RWPE2 (cell line): Measurements from ENCODE around the gene PAQR5.
"Not testable (repeated sequence)": the region's sequence is repeated elsewhere in the genome, so short reads cannot be mapped to it uniquely, and the experiment has no call there.

Experiments
- ATAC-seq: fragments of 200-7000 bp; cut with Tn5 transposase; 3 replicates; pipeline ENCODE4 v1.9.1; 2021; ENCODE audit warnings: low read depth
- DNase-seq: peaks from one replicate; pipeline ENCODE4 v3.0.0-alpha.2; 2020; ENCODE audit warnings: low spot score
- H3K27ac ChIP-seq: fragments of 450-650 bp; 2 replicates; pipeline ENCODE4 v1.5.1; 2017; ENCODE audit warnings: mild to moderate bottlenecking; ENCODE audit not compliant: poor library complexity, severe bottlenecking
- H3K27me3 ChIP-seq: fragments of 250-450 bp; sonication (Bioruptor Pico); 2 replicates; pipeline ENCODE4 v1.5.1; 2021; ENCODE audit warnings: mild to moderate bottlenecking, moderate library complexity; ENCODE audit not compliant: insufficient read depth, poor library complexity, severe bottlenecking
- H3K36me3 ChIP-seq: fragments of 250-450 bp; sonication (Bioruptor Pico); 2 replicates; pipeline ENCODE4 v1.5.1; 2020; ENCODE audit warnings: low read depth, mild to moderate bottlenecking, moderate library complexity
- H3K4me1 ChIP-seq: fragments of 250-450 bp; sonication (Bioruptor Pico); 2 replicates; pipeline ENCODE4 v1.5.1; 2021; ENCODE audit warnings: mild to moderate bottlenecking, moderate library complexity; ENCODE audit not compliant: insufficient read depth, poor library complexity, severe bottlenecking
- H3K4me3 ChIP-seq: fragments of 250-450 bp; sonication (Bioruptor Pico); 2 replicates; pipeline ENCODE4 v1.5.1; 2021; ENCODE audit warnings: mild to moderate bottlenecking, moderate library complexity; ENCODE audit not compliant: severe bottlenecking
- H3K9me3 ChIP-seq: fragments of 250-450 bp; sonication (Bioruptor Pico); 2 replicates; pipeline ENCODE4 v1.5.1; 2021; ENCODE audit warnings: mild to moderate bottlenecking, moderate library complexity; ENCODE audit not compliant: severe bottlenecking
- TF ChIP-seq, protein P1 (sequence below): fragments of 450-650 bp; IDR thresholded peaks from one replicate; pipeline ENCODE4 v1.5.1; 2017; ENCODE audit warnings: mild to moderate bottlenecking, moderate library complexity; ENCODE audit not compliant: poor library complexity, severe bottlenecking

Gene PAQR5

DNA sequence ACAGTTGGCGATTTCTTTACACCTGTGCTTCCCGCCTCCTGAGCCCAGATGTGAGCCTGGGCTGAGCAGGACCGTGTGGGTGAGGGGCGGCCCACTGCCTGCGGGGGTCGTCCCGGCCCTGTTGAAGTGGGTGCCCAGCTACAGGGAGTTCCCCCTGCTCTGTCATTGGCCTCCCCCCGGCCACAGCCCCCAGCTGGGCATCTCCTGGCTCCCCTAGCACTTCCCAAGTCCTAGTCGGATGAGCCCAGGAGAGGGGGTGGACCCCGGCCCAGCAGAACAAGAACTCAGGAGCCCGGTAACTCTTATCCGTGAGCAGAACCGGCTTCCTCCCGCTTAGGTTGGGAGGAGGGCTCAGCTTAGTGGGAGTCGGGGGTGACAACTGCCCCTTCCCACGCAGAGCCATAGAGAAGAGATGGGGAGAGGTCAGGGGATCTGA lies 757 bp downstream of the PAQR5 start:
- Histone ChIP-seq H3K4me3 (peak overlapping the region; percentile 50), H3K27me3 (peaks cover 8% of the 10 kb centered on the region), H3K27ac (no peak overlapping the region), H3K4me1 (peaks cover 3% of the 10 kb centered on the region), H3K36me3 (no peaks in the 10 kb centered on the region), H3K9me3 (no peaks in the 10 kb centered on the region)
- DNase-seq (peak; percentile 56), ATAC-seq (peak; percentile 1; the same call in 1 of the 3 replicates)
- TF ChIP-seq, protein P1, sequence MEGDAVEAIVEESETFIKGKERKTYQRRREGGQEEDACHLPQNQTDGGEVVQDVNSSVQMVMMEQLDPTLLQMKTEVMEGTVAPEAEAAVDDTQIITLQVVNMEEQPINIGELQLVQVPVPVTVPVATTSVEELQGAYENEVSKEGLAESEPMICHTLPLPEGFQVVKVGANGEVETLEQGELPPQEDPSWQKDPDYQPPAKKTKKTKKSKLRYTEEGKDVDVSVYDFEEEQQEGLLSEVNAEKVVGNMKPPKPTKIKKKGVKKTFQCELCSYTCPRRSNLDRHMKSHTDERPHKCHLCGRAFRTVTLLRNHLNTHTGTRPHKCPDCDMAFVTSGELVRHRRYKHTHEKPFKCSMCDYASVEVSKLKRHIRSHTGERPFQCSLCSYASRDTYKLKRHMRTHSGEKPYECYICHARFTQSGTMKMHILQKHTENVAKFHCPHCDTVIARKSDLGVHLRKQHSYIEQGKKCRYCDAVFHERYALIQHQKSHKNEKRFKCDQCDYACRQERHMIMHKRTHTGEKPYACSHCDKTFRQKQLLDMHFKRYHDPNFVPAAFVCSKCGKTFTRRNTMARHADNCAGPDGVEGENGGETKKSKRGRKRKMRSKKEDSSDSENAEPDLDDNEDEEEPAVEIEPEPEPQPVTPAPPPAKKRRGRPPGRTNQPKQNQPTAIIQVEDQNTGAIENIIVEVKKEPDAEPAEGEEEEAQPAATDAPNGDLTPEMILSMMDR, result no peak

DNA sequence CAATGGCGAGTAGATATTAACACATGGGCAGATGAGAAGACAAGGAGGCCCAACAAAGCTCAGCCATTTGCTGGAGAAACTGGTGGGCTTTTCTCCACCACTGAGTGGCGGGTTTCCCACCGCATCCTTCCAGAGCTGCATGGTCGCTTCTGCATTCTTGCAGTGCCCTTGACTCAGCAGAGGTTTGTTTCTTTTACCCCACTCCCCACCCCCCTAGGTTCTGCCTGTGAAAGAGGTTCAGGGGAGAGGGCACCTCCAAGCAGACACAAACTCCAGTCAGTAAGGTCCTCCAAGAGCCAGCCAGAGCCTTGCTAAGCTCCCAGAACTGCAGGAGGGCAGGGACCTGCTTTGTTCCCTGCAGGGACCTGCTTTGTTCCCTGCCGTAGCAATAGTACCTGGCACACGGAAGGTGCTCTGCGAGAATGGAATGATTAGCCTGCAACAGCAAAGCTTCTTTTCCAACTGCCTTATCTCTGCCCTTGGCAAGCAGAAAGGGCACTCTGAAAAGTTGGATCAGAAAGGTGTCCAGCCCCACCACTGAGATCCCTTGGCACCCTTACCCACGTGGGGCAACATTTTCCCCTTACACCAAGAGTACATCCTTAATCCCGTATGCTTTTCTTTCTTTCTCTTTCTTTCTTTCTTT lies 1.4 kb downstream of the PAQR5 start:
- H3K27me3 ChIP-seq, result peaks cover 8% of the 10 kb centered on the region
- DNase-seq, result peak; percentile 39
- no peaks in the 10 kb centered on the region for H3K9me3 ChIP-seq

DNA sequence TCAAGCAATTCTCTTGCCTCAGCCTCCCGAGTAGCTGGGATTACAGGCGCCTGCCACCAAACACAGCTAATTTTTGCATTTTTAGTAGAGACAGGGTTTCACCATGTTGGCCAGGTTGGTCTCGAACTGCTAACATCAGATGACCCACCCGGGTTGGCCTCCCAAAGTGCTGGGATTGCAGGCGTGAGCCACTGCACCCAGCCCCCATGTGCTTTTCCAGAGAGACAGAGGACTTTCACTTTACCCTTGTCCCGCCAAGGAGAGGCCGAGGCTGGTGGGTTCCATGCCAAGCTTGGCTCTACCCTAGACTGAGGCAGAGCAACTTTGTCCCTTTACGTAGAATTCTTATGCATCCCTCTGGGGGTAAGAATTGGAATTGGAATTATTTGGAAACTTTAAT lies 2.4 kb downstream of the PAQR5 start:
- DNase-seq, result peak; percentile 62
- H3K27me3 ChIP-seq, H3K27ac ChIP-seq, H3K9me3 ChIP-seq, ATAC-seq, H3K36me3 ChIP-seq, H3K4me3 ChIP-seq: not testable (repeated sequence)
- peaks cover 15% of the 10 kb centered on the region for H3K4me1 ChIP-seq

More for the DNA sequence above, 1.4 kb downstream of the PAQR5 start:
- TF ChIP-seq, protein P1, result no peak
- Histone ChIP-seq H3K36me3 (no peaks in the 10 kb centered on the region), H3K27ac (no peak overlapping the region), H3K4me3 (no peak overlapping the region), H3K4me1 (peaks cover 5% of the 10 kb centered on the region)
- ATAC-seq, result 0 out of 3 replicates have a peak, but pooled peaks have one; percentile 9

DNA sequence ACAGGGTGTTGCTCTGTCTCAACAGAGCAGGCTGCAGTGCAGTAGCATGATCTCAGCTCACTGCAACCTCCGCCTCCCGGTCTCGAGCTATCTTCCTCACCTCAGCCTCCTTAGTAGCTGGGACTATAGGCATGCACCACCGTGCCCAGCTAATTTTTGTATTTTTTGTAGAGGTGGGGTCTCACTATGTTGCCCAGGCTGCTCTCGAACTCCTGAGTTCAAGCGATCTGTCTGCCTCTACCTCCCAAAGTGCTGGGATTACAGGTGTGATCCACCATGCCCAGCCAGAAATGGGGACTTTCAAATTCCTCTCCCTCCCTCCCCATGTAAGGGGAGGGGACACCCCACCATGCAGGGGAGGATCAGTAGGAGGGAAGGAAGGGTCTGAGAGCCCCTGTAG lies 3.4 kb downstream of the PAQR5 start:
- ATAC-seq, result not testable (repeated sequence)

DNA sequence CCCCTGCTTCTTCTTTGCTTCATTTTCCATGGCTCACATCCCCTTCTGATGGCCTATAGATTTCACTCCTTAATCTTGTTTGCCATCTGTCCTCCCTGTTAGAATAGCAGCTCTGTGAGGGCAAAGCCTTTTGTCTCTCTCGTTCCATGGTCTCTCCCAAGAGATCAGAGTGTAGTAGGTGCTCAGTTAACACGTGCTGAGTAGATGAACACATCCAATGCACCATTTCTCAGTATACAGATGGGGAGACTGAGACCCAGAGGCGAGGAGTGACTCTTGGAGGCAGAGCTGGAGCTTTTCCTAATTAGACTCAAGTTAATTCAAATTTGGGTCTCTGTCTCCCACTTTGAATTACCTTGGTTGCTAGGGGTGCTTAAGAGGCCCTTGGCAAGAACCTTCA lies 4.2 kb downstream of the PAQR5 start:
- H3K27me3 ChIP-seq, result peaks cover 8% of the 10 kb centered on the region
- DNase-seq (peak; percentile 29), ATAC-seq (no peak)
- H3K4me3 ChIP-seq, result no peak overlapping the region
- H3K9me3 ChIP-seq, result no peaks in the 10 kb centered on the region
- H3K27ac ChIP-seq, result no peak overlapping the region
- no peaks in the 10 kb centered on the region for H3K36me3 ChIP-seq
- H3K4me1 ChIP-seq, result peaks cover 15% of the 10 kb centered on the region
- TF ChIP-seq, protein P1, result no peak

More for the DNA sequence above, 3.4 kb downstream of the PAQR5 start:
- not testable (repeated sequence) for H3K9me3 ChIP-seq, H3K36me3 ChIP-seq, H3K27ac ChIP-seq, H3K4me3 ChIP-seq, H3K27me3 ChIP-seq
- DNase-seq, result peak; percentile 19
- peaks cover 15% of the 10 kb centered on the region for H3K4me1 ChIP-seq
